ENCODE results near the gene OXNAD1.

- no peak for TF ChIP-seq ZBTB33 (IDR thresholded peaks at IDR 0.05; ENCODE audit: extremely low read depth, insufficient replicate concordance, low read length)
- no peak for TF ChIP-seq CTCF (IDR thresholded peaks at IDR 0.05 in 2 of 3, conservative IDR thresholded peaks at IDR 0.05 in 1 of 3; ENCODE audit: borderline replicate concordance in 1 of 3, insufficient read depth in 1 of 3, low read depth in 2 of 3, low read length in 2 of 3)
- TF ChIP-seq YY1 (IDR thresholded peaks at IDR 0.05; ENCODE audit: extremely low read depth, insufficient replicate concordance, low read depth, low read length): no peak
- TF ChIP-seq REST (IDR thresholded peaks at IDR 0.05; ENCODE audit: low read depth): no peak
- no peak for TF ChIP-seq JUND (IDR thresholded peaks at IDR 0.05)
- no peak for TF ChIP-seq POLR2A (IDR thresholded peaks at IDR 0.05; ENCODE audit: borderline replicate concordance, extremely low read depth, insufficient read depth, insufficient read length)
- no peak for TF ChIP-seq SP1 (IDR thresholded peaks at IDR 0.05; ENCODE audit: low read depth)
- TF ChIP-seq POLR2AphosphoS5 (IDR thresholded peaks at IDR 0.05; ENCODE audit: low read depth, low read length): no peak
- TF ChIP-seq ZNF274 (IDR thresholded peaks at IDR 0.05; ENCODE audit: low read depth, low read length): no peak
- TF ChIP-seq EGR1 (IDR thresholded peaks at IDR 0.05; ENCODE audit: low read depth): no peak
- no peak for TF ChIP-seq EZH2phosphoT487 (IDR thresholded peaks at IDR 0.05; ENCODE audit: borderline replicate concordance)
- no peak for TF ChIP-seq ELF1 (IDR thresholded peaks at IDR 0.05; ENCODE audit: borderline replicate concordance, low read depth)
Measured at GRCh38 chr3:16258866-16259265, 6.1 kb upstream of the OXNAD1 start.

Data from HCT116 (cell line).